ENCODE measurements around the gene DRP2.
A peak's percentile ranks its signal among the peaks of the same experiment; 100 is the strongest.
"Not testable (repeated sequence)": the region's sequence is repeated elsewhere in the genome, so short reads cannot be mapped to it uniquely, and the experiment has no call there.

Gene DRP2, protein sequence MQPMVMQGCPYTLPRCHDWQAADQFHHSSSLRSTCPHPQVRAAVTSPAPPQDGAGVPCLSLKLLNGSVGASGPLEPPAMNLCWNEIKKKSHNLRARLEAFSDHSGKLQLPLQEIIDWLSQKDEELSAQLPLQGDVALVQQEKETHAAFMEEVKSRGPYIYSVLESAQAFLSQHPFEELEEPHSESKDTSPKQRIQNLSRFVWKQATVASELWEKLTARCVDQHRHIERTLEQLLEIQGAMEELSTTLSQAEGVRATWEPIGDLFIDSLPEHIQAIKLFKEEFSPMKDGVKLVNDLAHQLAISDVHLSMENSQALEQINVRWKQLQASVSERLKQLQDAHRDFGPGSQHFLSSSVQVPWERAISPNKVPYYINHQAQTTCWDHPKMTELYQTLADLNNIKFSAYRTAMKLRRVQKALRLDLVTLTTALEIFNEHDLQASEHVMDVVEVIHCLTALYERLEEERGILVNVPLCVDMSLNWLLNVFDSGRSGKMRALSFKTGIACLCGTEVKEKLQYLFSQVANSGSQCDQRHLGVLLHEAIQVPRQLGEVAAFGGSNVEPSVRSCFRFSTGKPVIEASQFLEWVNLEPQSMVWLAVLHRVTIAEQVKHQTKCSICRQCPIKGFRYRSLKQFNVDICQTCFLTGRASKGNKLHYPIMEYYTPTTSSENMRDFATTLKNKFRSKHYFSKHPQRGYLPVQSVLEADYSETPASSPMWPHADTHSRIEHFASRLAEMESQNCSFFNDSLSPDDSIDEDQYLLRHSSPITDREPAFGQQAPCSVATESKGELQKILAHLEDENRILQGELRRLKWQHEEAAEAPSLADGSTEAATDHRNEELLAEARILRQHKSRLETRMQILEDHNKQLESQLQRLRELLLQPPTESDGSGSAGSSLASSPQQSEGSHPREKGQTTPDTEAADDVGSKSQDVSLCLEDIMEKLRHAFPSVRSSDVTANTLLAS

DNA sequence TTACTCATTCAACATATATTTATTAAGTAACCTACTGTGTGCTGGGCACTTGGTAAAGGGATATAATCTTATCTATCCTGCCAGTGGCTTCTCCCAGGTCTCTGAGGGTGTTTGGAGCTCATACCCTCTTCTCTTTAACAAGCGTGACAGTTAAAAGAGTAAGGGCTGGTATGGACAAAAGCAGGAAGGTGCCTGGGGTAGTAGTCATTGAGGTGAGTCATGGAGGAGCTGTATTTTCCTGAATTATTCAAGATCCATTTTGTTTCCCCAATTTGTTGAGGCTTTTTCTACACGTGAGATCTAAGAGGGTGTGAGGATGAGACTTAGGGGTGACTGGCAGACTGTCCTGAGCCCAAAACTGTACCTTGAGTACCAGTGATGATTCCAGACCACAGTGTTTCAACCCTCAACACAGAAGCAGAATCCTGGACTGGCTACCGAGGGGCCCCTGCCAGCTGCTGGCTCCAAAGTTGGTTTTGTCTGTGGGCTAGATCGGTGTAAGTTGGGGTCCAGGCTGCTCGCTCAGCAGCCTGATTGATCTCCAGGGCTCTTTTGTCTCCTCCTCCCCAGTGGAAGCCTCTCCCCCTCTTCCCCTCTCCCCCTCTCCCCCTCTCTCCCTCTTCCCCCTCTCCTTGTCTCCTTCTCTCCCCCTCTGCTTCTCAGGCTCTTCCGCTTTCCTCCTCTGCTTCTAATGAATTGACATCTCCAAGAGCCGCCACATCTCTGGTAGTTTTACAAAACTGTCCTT lies at the start of gene DRP2:
TSS of gene DRP2 (plus strand) at position 671 of the 748 bp plus-strand sequence. CDS start 11,862 bp downstream, outside the sequence.
- no peak for DNase-seq (ENCODE audit: low read depth)

- no peak for DNase-seq (ENCODE audit: low read depth)
Measured at GRCh38 chrX:101171883-101172400, 47.6 kb upstream of the DRP2 start.

- no peak for DNase-seq (ENCODE audit: low read depth)
Measured at GRCh38 chrX:101176439-101176838, 43.1 kb upstream of the DRP2 start.

- DNase-seq (ENCODE audit: low read depth): not testable (repeated sequence)
Measured at GRCh38 chrX:101184876-101185275, 34.7 kb upstream of the DRP2 start.

GRCh38 chrX:101187961-101188360 lies 31.6 kb upstream of the DRP2 start:
- DNase-seq (ENCODE audit: low read depth): not testable (repeated sequence)

DNA sequence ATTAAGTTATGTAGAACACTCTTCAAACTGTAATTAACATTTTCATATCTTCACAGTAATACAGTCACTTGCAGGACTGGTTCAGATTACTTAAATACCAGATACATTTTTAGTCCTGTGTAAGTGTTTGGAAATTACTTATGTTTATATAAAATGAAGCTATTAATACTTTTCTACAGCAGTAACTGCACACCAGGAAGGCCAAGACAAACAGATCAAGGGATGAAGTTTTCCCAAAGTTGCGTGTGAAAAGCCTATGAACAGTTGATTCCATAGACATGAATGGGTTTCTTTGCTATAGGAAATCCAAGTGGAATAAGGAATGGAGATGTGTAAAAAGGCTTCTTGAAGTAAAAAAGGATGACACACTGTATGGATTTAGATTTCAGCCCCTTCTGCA lies 28.9 kb upstream of the DRP2 start:
- DNase-seq (ENCODE audit: low read depth): no peak

GRCh38 chrX:101191217-101191750 lies 28.3 kb upstream of the DRP2 start:
- no peak for DNase-seq (ENCODE audit: low read depth)

DNA sequence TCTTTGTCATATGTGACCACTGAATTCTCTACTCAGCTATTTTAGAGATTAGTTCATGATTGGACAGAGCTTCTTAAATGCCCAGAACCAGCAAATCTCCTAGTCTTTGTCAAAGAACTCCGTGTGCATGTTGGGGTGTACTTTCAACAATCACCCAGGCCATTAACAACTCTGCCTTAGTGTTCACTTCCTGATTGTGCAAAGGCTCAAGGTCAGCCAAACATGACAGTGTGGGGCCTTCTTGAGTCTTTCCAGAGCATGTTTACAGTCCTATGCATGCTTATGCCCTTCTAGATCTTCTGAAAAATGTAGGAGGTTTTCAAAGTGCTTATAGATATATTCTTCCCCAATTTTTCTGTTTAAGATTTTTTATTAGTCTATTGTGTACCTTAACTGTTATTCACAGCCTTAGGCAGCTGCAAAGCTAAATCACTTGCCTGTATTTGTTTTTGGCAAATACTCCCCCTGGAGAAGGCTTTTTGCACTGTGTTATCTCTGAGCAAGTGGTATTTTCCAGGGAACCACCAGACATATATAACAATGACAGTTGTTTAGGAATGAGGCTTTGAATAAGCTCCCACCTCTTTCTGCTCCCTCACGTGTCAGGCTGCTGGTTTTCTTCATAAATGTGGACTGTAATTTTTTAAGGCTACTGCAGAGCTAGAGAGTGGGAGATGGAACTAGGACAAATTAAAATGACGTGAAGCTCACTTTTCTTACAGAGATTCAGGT lies 24.0 kb upstream of the DRP2 start:
- DNase-seq (ENCODE audit: low read depth): no peak

DNA sequence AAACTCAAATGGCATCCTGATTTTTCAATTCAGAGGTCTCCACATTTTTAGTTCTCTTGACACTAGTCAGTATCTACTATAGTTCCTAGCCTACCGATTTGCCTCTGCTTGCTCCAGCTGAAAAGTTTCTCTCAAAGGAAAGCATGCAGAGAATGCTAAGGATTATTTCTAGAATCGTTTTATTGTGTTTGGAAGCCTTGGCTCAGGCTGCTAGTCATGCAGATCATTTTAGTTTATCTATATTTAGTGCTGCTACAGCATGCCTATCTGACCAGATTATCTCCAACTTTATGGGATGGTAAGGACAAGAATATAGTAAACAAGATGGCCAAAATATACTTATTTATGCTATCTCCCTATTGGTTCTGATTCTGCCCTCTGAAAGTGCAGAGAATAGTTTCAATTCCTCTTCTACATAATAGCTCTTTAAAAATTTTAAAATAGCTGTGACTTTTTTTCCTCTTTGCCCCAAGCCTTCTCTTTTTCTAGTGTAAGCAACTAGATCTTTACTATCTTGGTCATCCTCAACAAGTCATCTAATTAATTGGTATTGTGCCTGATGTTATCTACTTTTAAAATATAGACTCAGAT lies 15.7 kb upstream of the DRP2 start:
- DNase-seq (ENCODE audit: low read depth): no peak

DNA sequence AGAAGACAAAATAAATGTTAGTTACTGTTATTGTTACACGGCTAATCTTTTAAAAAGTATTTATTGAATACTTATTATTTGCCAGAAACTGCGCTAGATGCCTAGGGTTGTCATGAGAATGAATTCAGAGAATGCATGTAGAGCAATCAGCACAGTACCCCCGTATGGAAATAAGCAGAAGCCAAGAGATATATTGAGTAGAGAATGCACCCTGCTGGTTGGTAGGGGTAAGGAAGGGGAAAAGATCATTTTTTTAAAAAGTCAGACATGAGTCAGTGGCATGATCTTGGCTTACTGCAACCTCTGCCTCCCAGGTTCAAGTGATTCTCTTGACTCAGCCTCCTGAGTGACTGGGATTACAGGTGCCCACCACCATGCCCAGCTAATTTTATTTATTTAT lies 13.1 kb upstream of the DRP2 start:
- DNase-seq (ENCODE audit: low read depth): no peak

DNA sequence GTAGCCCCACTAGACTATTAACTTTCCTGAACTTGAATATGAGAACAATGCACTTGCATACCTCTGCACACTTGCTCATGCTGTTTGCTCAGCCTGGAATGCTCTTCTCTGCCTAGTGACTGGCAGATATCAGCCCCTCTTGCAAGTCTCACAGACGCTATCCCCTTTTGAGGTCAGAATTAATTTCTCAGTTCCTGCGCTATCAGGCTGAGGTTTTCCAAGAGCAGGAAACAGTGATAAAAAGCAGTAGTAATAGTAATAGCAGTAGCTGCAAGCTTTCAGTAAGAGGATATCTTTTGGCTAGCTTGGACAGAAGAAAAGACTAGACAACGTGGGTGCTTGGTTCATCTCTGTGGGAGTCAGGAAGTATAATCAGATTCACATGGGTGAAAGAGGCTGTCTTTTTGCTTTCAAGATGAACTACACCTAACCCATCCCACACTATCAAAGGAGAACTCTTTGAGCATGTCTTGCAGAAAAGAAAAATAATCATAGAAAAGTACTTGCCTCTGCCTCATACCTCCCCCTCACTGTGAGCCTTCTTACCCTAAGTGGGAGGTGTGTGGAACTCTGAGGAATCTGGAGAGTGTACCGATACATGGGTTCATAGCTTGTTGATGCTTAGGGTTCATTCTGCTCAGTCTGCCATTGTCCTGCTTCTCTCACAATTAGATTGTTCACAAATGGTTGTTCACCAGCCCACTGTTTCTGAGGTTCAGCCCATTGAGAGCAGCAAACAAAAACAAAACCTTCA lies 11.3 kb upstream of the DRP2 start:
- no peak for DNase-seq (ENCODE audit: low read depth)

DNA sequence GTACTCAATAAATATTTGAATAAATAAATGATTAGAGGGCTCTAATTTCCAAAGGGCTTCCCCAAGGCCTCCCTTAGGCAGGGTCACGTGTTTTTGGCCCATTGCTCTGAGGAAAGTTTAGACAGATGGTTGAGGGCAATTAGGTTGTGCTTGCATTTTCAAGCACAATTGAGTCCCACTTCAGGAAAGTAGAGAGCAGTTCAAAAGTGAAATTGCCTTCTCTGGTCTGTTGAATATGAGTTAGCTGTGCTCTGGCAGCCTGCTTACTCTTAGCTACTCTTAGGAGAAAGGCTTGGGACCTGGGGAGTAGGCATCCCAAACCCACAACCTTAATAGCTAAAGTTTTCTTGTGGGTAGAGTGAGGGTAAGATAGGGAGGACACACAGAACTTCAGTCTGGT lies 9.0 kb upstream of the DRP2 start:
- DNase-seq (ENCODE audit: low read depth): no peak

DNA sequence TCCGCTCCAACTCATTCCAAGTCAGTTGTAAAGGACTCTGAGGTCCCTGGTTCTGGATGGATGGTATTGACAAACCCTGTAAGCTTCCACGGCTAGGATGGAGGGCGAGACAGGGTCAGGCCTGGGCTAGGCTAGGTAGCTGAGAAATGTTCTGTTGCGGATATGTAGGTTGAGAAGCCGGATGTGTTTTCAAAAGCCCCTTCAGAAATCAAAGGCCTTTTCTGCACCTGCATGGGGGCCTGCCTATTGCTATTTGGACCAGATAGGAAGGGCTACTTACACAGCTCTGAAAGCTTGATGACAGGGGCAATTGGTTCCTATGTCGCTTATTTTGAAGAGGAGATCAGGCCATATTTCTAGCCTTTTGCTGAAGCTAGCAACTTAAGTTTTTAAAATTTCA lies 1.9 kb upstream of the DRP2 start:
- no peak for DNase-seq (ENCODE audit: low read depth)

- DNase-seq (ENCODE audit: low read depth): no peak
Measured at GRCh38 chrX:101219864-101220346, 319 bp downstream of the DRP2 start.

DNA sequence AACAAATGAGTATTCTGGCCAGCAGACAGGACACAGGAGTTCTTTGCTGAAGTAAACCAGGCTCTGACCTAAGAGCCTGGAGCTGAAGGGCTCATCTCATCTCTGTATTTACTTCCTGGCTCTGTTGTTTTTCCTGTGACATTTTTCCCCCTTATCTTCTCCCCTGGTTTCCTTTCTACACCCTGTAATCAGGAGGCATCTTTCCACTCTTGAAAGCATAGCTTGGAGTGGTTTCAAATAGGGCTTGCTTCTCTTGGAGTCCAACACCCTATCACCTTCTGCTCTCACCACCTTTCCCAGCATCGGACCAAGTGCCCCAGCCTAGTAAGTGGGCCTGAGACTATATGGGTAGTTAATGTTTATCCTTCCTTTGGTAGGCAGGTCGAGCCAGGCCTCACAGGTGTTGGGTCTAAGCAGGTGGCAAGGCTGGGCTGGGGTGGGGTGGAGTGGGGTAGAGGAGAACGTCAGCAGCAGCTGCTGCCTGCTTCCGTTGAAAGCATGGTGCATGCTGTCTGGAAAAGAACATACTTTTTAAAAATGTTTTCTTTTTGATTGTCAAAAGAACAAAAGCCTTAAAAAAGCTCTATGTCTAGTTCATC lies 1.2 kb downstream of the DRP2 start:
- DNase-seq (ENCODE audit: low read depth): no peak

DNA sequence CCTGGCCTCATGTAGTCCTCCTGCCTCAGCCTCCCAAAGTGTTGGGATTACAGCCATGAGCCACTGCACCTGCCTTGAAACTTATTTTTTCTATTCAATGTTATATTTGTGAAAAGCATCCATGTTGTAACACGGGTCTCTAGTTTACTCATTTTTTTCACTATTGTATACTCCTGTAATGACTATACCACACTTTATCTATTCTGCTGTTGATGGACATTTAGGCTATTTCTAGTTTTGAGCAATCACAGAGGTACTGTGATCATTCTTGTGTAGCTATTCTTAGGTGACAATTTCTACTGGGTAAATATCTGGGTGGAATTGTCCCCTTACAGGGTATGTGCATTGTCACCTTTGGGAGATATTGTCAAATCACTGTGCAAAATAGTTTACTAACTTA lies 3.6 kb downstream of the DRP2 start:
- no peak for DNase-seq (ENCODE audit: low read depth)

GRCh38 chrX:101229170-101229569 lies 9.6 kb downstream of the DRP2 start:
- DNase-seq (ENCODE audit: low read depth): peak; percentile 46

GRCh38 chrX:101230636-101231035 lies 11.1 kb downstream of the DRP2 start:
- no peak for DNase-seq (ENCODE audit: low read depth)

- DNase-seq (ENCODE audit: low read depth): no peak
Measured at GRCh38 chrX:101231080-101231479, 11.5 kb downstream of the DRP2 start.

All from HS-27A (cell line).